Neural progenitor cell (in vitro differentiated cells): ENCODE data around the gene CCNA1.

Experiments
- EZH2 ChIP-seq: fragments of 200-600 bp; sonication (generic); IDR thresholded peaks from 2 replicates; pipeline ENCODE4 v1.6.1; 2017; ENCODE audit warnings: antibody characterized with exemption, mild to moderate bottlenecking, moderate library complexity
- EZH2phosphoT487 ChIP-seq: fragments of 200-600 bp; sonication (generic); IDR thresholded peaks from 2 replicates; pipeline ENCODE4 v1.6.1; 2017; ENCODE audit warnings: antibody characterized with exemption
- TF ChIP-seq, protein P1 (sequence below): fragments of 200-600 bp; sonication (generic); IDR thresholded peaks from 2 replicates; pipeline ENCODE4 v1.5.1; 2017; ENCODE audit warnings: antibody characterized with exemption, mild to moderate bottlenecking

DNA sequence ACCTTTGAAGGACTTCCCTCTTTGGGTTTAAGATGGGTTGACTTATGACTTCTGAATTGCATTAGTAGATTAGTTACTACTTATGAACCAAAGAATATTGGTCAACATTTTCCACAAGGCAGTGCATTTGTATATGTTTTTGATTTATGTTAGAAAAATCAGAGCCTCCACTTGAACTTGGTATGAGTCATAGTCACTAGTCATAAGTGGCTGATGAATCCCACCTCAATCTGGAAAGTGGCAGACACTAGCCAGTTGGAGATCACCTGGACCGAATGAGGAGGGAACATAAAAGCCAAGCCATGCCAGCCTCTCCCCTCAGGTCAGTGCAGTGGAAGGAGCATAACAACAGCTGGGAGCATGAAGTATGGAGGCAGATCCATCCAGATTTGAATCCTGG is 46.8 kb upstream of the CCNA1 start:
- TF ChIP-seq, protein P1, sequence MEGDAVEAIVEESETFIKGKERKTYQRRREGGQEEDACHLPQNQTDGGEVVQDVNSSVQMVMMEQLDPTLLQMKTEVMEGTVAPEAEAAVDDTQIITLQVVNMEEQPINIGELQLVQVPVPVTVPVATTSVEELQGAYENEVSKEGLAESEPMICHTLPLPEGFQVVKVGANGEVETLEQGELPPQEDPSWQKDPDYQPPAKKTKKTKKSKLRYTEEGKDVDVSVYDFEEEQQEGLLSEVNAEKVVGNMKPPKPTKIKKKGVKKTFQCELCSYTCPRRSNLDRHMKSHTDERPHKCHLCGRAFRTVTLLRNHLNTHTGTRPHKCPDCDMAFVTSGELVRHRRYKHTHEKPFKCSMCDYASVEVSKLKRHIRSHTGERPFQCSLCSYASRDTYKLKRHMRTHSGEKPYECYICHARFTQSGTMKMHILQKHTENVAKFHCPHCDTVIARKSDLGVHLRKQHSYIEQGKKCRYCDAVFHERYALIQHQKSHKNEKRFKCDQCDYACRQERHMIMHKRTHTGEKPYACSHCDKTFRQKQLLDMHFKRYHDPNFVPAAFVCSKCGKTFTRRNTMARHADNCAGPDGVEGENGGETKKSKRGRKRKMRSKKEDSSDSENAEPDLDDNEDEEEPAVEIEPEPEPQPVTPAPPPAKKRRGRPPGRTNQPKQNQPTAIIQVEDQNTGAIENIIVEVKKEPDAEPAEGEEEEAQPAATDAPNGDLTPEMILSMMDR: no peak
- TF ChIP-seq EZH2phosphoT487 (no peak), EZH2 (no peak)
